HL-60 (cell line): ENCODE measurements around the gene TJP2.

ENCODE experiments used
- DNase-seq, 2 experiments: peaks; one replicate each; pipeline ENCODE4 v3.0.0-alpha.2; 2010 to 2020; ENCODE audit warnings: low read depth in 1 of 2, low spot score in 1 of 2
- H3K27ac ChIP-seq: fragments of 250-450 bp; sonication (Bioruptor Pico); replicated peaks from 2 replicates; pipeline ENCODE4 v1.5.1; 2020; ENCODE audit warnings: mild to moderate bottlenecking, moderate library complexity
- H3K27me3 ChIP-seq: fragments of 250-450 bp; sonication (Bioruptor Pico); 2 replicates; pipeline ENCODE4 v1.5.1; 2021; ENCODE audit warnings: mild to moderate bottlenecking, moderate library complexity; ENCODE audit not compliant: insufficient read depth, poor library complexity, severe bottlenecking
- H3K4me3 ChIP-seq: replicated peaks from 2 replicates; pipeline ENCODE4 v1.5.1; 2011; ENCODE audit warnings: mild to moderate bottlenecking, control low read depth, low read length; ENCODE audit not compliant: insufficient read depth
- CTCF ChIP-seq: IDR thresholded peaks from one replicate; pipeline ENCODE4 v1.5.1; 2011; ENCODE audit warnings: low read length, control low read depth, inconsistent platforms; ENCODE audit not compliant: insufficient read depth
- GABPA ChIP-seq: IDR thresholded peaks from 2 replicates; pipeline ENCODE4 v1.6.1; 2012; ENCODE audit warnings: low read depth
- POLR2AphosphoS5 ChIP-seq: IDR thresholded peaks from 2 replicates; pipeline ENCODE4 v1.6.1; 2012; ENCODE audit warnings: low read depth
- REST ChIP-seq: IDR thresholded peaks from 2 replicates; pipeline ENCODE4 v1.6.1; 2012; ENCODE audit warnings: low read depth; ENCODE audit not compliant: insufficient replicate concordance
- SPI1 ChIP-seq: IDR thresholded peaks from 2 replicates; pipeline ENCODE4 v1.6.1; 2012; ENCODE audit warnings: low read depth, mild to moderate bottlenecking, borderline replicate concordance

The TJP2 gene

GRCh38 chr9:69143291-69143690 lies 30.8 kb upstream of the TJP2 start:
- no peak for DNase-seq
- no peak for TF ChIP-seq SPI1
- no peak for TF ChIP-seq CTCF
- TF ChIP-seq GABPA, result no peak
- no peak for TF ChIP-seq REST
- no peak for TF ChIP-seq POLR2AphosphoS5
- Histone ChIP-seq H3K4me3 (no peak overlapping the region), H3K27ac (no peak overlapping the region), H3K27me3 (no peaks in the 10 kb centered on the region)

GRCh38 chr9:69145144-69145715 lies 28.8 kb upstream of the TJP2 start:
- H3K27me3 ChIP-seq, result no peaks in the 10 kb centered on the region
- DNase-seq, result no peak
- H3K4me3 ChIP-seq, result no peak overlapping the region
- no peak for TF ChIP-seq POLR2AphosphoS5
- no peak for TF ChIP-seq REST
- TF ChIP-seq SPI1, result no peak
- TF ChIP-seq CTCF, result no peak
- TF ChIP-seq GABPA, result no peak
- no peak overlapping the region for H3K27ac ChIP-seq

- no peak for TF ChIP-seq REST
- Histone ChIP-seq H3K27ac (no peak overlapping the region), H3K4me3 (no peak overlapping the region), H3K27me3 (no peaks in the 10 kb centered on the region)
- no peak for DNase-seq
Measured at GRCh38 chr9:69147041-69147834, 26.8 kb upstream of the TJP2 start.
